LHCN-M2 (cell line): ENCODE results near the gene AXIN1. TPM values are rescaled to one million over a fixed set of nuclear protein-coding genes. Genes with fewer than 3 reads are reported as not detected.
"Not testable (repeated sequence)": the region's sequence is repeated elsewhere in the genome, so short reads cannot be mapped to it uniquely, and the experiment has no call there.

Experiments used
- DNase-seq: peaks from one replicate; pipeline ENCODE4 v3.0.0-alpha.2; 2012; ENCODE audit warnings: low read depth
- total RNA-seq: library from RNA; depleted of rRNA; stranded (reverse); fragments of >200 nt; gene quantifications from 2 replicates; pipeline ENCODE4 v1.2.3, GENCODE V29; 2014

AXIN1 gene
- total RNA-seq, 1 experiment from 2014 or later: 21.6 TPM

DNA sequence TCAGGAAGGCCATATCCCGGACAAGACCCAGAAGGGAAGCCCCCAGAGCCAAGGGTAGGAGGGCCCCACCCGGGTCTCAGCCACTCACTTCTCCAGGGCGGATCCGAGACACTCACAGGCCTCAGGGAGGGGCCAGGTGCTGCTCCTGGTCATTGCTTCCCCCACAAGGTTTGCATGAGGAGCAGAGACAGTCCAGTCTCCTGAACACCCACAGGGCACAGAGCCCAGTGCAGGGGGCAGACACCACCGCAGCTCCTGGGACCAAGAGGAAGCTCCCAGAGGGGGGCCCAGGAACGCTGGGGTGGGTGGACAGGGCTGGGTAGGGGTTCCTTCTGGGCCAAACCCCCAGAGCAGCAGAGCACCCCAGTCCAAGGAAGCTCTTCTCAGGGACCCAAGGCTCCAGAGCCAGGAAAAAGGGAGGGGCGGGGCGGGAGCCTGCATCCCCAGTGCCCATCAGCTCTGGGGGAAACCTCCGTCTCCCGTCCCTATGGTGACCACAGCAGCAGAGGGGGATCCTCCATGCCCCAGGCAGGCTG is 18.5 kb upstream of the AXIN1 start:
- DNase-seq: no peak

- DNase-seq: peak; percentile 91
These were observed 17.9 kb upstream of the AXIN1 start, which contains the start of gene MRPL28 for GRCh38 chr16:370443-370842. MRPL28 (minus strand) TSS chr16:370538; CDS start chr16:370218, 320 bp downstream.

GRCh38 chr16:369866-370436 is 17.4 kb upstream of the AXIN1 start:
- DNase-seq: no peak

GRCh38 chr16:369275-369865 is 16.8 kb upstream of the AXIN1 start:
- DNase-seq: no peak

- DNase-seq: no peak
These were observed 16.1 kb upstream of the AXIN1 start for GRCh38 chr16:368388-369158.

- DNase-seq: no peak
These were observed 14.9 kb upstream of the AXIN1 start for GRCh38 chr16:367333-367903.

GRCh38 chr16:366476-366875 is 14.0 kb upstream of the AXIN1 start:
- DNase-seq: no peak

DNA sequence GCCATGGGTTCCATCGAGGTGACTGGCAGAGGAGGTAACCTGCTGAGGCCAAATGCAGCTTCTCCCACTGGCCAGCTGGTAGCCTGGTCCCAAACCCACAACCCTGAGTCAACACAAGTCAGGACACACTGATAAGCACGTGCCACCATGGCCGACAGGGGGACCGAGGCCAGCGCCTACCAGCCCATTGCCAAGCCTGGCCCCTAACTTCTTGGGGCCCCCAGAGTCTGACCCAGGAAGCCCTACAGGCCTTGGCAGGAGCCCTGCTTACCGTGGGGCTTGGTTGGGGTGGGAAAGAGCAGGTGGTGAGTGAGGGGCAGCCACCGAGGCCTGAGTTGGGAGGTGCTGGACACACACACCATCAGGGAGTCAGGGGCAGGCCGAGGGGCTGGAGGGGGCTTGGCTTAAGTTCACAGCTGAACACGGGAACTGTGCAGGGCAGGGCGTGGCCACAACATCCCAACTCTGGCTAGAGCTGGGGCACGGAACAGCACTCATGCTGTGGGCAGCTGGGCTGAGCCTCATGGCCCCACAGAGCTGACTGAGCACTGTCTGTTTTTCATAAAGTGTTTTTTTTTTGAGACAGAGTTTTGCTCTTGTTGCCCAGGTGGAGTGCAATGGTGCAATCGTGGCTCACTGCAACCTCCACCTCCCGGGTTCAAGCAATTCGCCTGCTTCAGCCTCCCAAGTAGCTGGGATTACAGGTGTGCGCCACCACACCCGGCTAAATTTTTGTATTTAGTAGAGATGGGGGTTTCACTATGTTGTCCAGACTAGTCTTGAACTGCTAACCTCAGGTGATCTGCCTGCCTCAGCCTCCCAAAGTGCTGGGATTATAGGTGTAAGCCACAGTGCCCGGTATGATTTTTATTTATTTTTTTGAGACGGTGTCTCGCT is 12.3 kb upstream of the AXIN1 start:
- DNase-seq: no peak

- no peak for DNase-seq
These were observed 11.4 kb upstream of the AXIN1 start for GRCh38 chr16:363766-364490.

DNA sequence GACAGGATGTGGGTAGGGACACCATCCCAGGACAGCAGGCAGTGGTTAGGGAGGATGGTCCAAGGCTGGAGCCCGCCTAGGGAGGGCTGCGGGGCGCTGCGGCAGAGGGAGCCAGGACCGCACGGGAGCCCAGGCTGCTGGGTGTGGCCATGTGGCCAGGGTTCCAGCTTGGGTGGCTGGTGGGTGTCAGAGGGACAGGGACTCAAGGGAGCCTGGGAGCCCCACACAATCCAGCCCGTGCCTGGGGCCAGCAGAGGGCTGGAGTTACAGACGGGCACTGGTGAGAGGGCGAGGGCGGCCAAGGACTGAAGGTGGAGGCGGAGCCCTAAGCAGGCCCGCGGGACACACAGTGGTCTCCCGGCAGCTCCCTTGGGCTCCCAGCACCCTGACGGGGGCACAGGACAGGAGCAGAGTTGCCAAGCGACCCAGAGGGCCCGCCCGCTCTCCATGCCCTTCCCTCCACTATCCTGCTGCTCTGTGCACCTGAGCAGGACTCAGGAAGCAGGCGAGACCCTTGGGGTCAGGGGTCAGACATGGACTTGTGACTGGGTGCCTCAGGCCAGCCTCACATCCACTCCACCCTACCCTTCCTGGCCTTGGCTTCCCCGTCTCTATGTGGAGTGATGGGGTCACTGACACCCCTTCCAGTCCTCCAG is 10.7 kb upstream of the AXIN1 start:
- no peak for DNase-seq

DNA sequence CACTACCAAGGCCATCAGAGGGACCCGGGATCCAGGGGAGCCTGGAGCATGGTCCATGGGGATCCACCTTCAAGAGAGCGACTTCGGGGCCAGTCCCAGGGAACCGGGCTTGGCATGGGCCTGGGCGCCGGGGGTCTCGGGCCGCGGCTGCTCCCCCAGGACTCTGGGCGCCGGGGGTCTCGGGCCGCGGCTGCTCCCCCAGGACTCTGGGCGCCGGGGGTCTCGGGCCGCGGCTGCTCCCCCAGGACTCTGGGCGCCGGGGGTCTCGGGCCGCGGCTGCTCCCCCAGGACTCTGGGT is 10.1 kb upstream of the AXIN1 start:
- DNase-seq: not testable (repeated sequence)

GRCh38 chr16:361872-362701 is 9.6 kb upstream of the AXIN1 start:
- peak; percentile 63 for DNase-seq

- DNase-seq: no peak
These were observed 8.9 kb upstream of the AXIN1 start for GRCh38 chr16:361341-361871.

GRCh38 chr16:360698-361336 is 8.3 kb upstream of the AXIN1 start:
- DNase-seq: no peak

GRCh38 chr16:359871-360697 is 7.6 kb upstream of the AXIN1 start:
- DNase-seq: no peak

GRCh38 chr16:359067-359763 is 6.7 kb upstream of the AXIN1 start:
- no peak for DNase-seq

DNA sequence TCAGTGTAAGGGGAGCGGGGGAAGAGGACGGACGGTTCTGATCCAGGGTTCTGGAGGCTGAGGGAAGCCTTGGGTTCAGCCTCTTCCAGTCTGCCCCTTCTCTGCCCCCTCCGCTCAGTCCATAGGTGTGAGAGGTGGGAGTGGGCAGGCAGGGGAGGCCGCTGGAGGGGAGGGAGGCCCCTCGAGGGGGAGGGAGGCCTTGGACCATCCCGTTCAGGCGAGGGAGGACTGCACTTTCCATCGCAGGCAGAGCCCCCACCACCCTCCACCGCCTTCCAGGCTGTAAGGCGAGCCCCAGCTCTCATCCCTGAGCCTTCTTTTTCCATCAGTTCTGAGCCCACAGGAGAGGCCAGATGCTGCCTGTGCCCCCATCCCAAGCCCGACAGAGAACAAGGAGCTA is 4.2 kb upstream of the AXIN1 start:
- DNase-seq: no peak
